Tibial artery (tissue), 4 donors: ENCODE measurements around the gene MYL6B.

Source experiments
- DNase-seq, 2 donors: peaks; one replicate each; pipeline ENCODE4 v3.0.0-alpha.2; 2019
- H3K27ac ChIP-seq, 2 donors: fragments of 200-600 bp; sonication (generic) in 1 of 2; 1 replicate in 1 of 2; 2 replicates in 1 of 2; pipeline ENCODE4 v1.5.1; 2018 to 2019; ENCODE audit warnings: mild to moderate bottlenecking in 1 of 2
- H3K27me3 ChIP-seq, 2 donors: fragments of 200-600 bp; sonication (generic) in 1 of 2; one replicate each; pipeline versions ENCODE4 v1.5.1 to v1.6.0; 2016 to 2019
- H3K36me3 ChIP-seq, 3 donors: fragments of 200-600 bp; sonication (generic) in 2 of 3; one replicate each; pipeline ENCODE4 v1.5.1; 2016 to 2019; ENCODE audit warnings: mild to moderate bottlenecking in 2 of 3
- H3K4me1 ChIP-seq, 4 donors: fragments of 200-600 bp; sonication (generic) in 2 of 4; 1 replicate in 3 of 4; 2 replicates in 1 of 4; pipeline ENCODE4 v1.5.1; 2016 to 2019
- H3K4me3 ChIP-seq, 2 donors: fragments of 200-600 bp; sonication (generic) in 1 of 2; 1 replicate in 1 of 2; 2 replicates in 1 of 2; pipeline ENCODE4 v1.5.1; 2018 to 2019; ENCODE audit warnings: mild to moderate bottlenecking in 2 of 2
- H3K9me3 ChIP-seq, 3 donors: fragments of 200-600 bp; sonication (generic) in 1 of 3; one replicate each; pipeline ENCODE4 v1.5.1; 2016 to 2019
- CTCF ChIP-seq, 2 experiments: fragments of 200-600 bp in 1 of 2; fragments of 450-650 bp in 1 of 2; IDR thresholded peaks; one replicate each; pipeline ENCODE4 v1.5.1; 2017 to 2019; ENCODE audit warnings: antibody characterized with exemption in 2 of 2, mild to moderate bottlenecking in 1 of 2, moderate library complexity in 1 of 2
- intact Hi-C: fragments of 100-400 bp; cut with DNase I; formaldehyde crosslinking; loops from one replicate; pipeline ENCODE4 v1.15.0; 2023; ENCODE audit warnings: low total_unique reads

MYL6B gene

GRCh38 chr12:56104815-56105608 lies 47.4 kb upstream of the MYL6B start:
- no peak for DNase-seq
- Histone ChIP-seq H3K4me3 (peak overlapping the region; percentile 62 to 70), H3K27ac (peak overlapping the region; percentile 80 to 86), H3K9me3 (no peaks in the 10 kb centered on the region), H3K4me1 (peaks cover 0 to 23% (median 21%) of the 10 kb centered on the region in 4 donors), H3K27me3 (no peaks in the 10 kb centered on the region), H3K36me3 (peaks cover 32 to 36% (median 34%) of the 10 kb centered on the region in 3 donors)
- intact Hi-C loops: loop anchor here (10.0 kb wide), 1 partner anchor 110 kb away; the partner anchor contains the start of gene SUOX
- TF ChIP-seq CTCF (IDR thresholded peaks at IDR 0.05): no peak

- H3K4me3 ChIP-seq: peak overlapping the region; percentile 62 to 70
- H3K36me3 ChIP-seq: peaks cover 38 to 42% (median 40%) of the 10 kb centered on the region in 3 donors
- TF ChIP-seq CTCF (IDR thresholded peaks at IDR 0.05): no peak
- H3K4me1 ChIP-seq: peaks cover 0 to 23% (median 21%) of the 10 kb centered on the region in 4 donors
- H3K27me3 ChIP-seq: no peaks in the 10 kb centered on the region
- intact Hi-C loops: loop anchor here (10.0 kb wide), 1 partner anchor 111 kb away; the partner anchor contains the start of gene SUOX
- no peaks in the 10 kb centered on the region for H3K9me3 ChIP-seq
- H3K27ac ChIP-seq: peak overlapping the region in 1 of 2 donors; percentile 80
- DNase-seq: no peak
Observed at GRCh38 chr12:56105609-56105902, 46.8 kb upstream of the MYL6B start.

GRCh38 chr12:56107242-56107641 lies 45.1 kb upstream of the MYL6B start:
- no peak overlapping the region for H3K27ac ChIP-seq
- no peaks in the 10 kb centered on the region for H3K9me3 ChIP-seq
- H3K36me3 ChIP-seq: peaks cover 55 to 59% (median 57%) of the 10 kb centered on the region in 3 donors
- no peak for DNase-seq
- no peak for TF ChIP-seq CTCF (IDR thresholded peaks at IDR 0.05)
- H3K27me3 ChIP-seq: no peaks in the 10 kb centered on the region
- intact Hi-C loops: loop anchor here (10.0 kb wide), 1 partner anchor 112 kb away; the partner anchor contains the start of gene SUOX
- peaks cover 0 to 23% (median 21%) of the 10 kb centered on the region in 4 donors for H3K4me1 ChIP-seq
- no peak overlapping the region for H3K4me3 ChIP-seq

GRCh38 chr12:56110571-56110970 lies 41.8 kb upstream of the MYL6B start:
- Histone ChIP-seq H3K4me1 (peaks cover 0 to 14% (median 9%) of the 10 kb centered on the region in 4 donors), H3K9me3 (no peaks in the 10 kb centered on the region), H3K36me3 (peaks cover 64 to 77% (median 71%) of the 10 kb centered on the region in 3 donors), H3K27ac (no peak overlapping the region), H3K27me3 (no peaks in the 10 kb centered on the region), H3K4me3 (no peak overlapping the region)
- no peak for DNase-seq
- TF ChIP-seq CTCF (IDR thresholded peaks at IDR 0.05): no peak
- intact Hi-C loops: no loop called here

- intact Hi-C loops: no loop called here
- peaks cover 39 to 50% (median 48%) of the 10 kb centered on the region in 3 donors for H3K36me3 ChIP-seq
Observed at GRCh38 chr12:56114084-56114483, 38.3 kb upstream of the MYL6B start.

More at GRCh38 chr12:56114084-56114483, 38.3 kb upstream of the MYL6B start:
- Histone ChIP-seq H3K27me3 (no peaks in the 10 kb centered on the region), H3K4me1 (peaks cover 0 to 12% (median 8%) of the 10 kb centered on the region in 4 donors), H3K4me3 (no peak overlapping the region), H3K9me3 (no peaks in the 10 kb centered on the region), H3K27ac (no peak overlapping the region)
- no peak for TF ChIP-seq CTCF (IDR thresholded peaks at IDR 0.05)
- DNase-seq: no peak
